NB4 (cell line): ENCODE measurements around the gene HS6ST3.

Experiments
- DNase-seq: peaks from one replicate; pipeline ENCODE4 v3.0.0; 2010; ENCODE audit warnings: low read depth
- H3K4me3 ChIP-seq: one replicate; pipeline ENCODE4 v1.5.1; 2011; ENCODE audit warnings: mild to moderate bottlenecking, low read depth, low read length, moderate library complexity
- MYC ChIP-seq: IDR thresholded peaks from 2 replicates; pipeline ENCODE4 v1.6.1; 2011; ENCODE audit warnings: low read depth, low read length
- POLR2A ChIP-seq: IDR thresholded peaks from 2 replicates; pipeline ENCODE4 v1.6.1; 2011; ENCODE audit warnings: mild to moderate bottlenecking; ENCODE audit not compliant: insufficient read length; ENCODE audit errors: extremely low read depth
- TF ChIP-seq, protein P1 (sequence below): IDR thresholded peaks from 2 replicates; pipeline ENCODE4 v1.6.1; 2011; ENCODE audit warnings: low read depth, low read length
- TF ChIP-seq, protein P2 (sequence below): IDR thresholded peaks from one replicate; pipeline ENCODE4 v1.5.1; 2012; ENCODE audit warnings: low read depth, low read length

The HS6ST3 gene

DNA sequence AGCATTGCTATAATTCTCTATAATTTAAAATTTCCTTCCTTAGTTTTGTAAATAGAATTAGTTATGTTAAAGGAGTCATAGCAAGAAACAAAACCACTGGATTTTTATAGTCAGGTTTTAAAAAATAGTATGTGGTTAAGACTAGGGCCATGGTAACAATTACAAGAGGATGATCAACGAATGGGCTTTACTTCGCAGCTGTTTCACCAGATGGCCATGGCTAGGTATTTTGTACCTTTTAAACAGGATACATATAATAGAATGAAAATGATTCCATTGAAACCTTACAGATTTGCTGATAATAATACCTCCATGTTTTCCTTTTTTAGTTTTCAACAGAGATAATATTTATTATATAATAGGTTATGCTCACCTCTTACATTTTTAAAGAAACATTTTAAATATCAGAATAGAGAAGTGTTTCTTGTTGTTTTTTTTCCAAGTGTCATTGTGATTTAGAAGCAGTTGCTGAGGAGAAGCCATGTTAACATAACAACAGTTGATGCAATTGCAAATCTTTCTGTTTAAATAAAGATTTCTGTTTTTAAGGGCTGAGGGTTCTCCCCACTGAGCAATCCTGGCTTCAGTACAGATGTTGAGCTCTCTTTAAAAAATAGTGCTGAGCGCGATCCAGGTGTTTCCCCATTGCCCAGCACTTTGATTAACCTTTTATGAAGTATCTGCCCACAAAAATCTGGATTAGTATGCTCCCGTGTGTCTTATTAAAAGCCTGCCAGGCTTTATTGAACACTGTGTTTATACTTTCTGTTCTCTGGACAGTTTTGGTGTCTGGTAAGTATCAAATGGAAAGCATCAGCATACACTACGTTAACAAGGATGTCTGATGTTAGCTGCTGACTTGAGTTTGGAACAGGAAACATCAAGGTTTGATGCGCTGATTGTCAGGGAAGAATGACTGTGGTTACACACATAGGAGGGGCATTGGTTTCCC lies 205.3 kb downstream of the HS6ST3 start:
- no peak for DNase-seq
- H3K4me3 ChIP-seq: no peak overlapping the region
- TF ChIP-seq, protein P1, sequence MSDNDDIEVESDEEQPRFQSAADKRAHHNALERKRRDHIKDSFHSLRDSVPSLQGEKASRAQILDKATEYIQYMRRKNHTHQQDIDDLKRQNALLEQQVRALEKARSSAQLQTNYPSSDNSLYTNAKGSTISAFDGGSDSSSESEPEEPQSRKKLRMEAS: no peak
- TF ChIP-seq, protein P2, sequence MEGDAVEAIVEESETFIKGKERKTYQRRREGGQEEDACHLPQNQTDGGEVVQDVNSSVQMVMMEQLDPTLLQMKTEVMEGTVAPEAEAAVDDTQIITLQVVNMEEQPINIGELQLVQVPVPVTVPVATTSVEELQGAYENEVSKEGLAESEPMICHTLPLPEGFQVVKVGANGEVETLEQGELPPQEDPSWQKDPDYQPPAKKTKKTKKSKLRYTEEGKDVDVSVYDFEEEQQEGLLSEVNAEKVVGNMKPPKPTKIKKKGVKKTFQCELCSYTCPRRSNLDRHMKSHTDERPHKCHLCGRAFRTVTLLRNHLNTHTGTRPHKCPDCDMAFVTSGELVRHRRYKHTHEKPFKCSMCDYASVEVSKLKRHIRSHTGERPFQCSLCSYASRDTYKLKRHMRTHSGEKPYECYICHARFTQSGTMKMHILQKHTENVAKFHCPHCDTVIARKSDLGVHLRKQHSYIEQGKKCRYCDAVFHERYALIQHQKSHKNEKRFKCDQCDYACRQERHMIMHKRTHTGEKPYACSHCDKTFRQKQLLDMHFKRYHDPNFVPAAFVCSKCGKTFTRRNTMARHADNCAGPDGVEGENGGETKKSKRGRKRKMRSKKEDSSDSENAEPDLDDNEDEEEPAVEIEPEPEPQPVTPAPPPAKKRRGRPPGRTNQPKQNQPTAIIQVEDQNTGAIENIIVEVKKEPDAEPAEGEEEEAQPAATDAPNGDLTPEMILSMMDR: no peak
- TF ChIP-seq POLR2A: no peak
- no peak for TF ChIP-seq MYC

DNA sequence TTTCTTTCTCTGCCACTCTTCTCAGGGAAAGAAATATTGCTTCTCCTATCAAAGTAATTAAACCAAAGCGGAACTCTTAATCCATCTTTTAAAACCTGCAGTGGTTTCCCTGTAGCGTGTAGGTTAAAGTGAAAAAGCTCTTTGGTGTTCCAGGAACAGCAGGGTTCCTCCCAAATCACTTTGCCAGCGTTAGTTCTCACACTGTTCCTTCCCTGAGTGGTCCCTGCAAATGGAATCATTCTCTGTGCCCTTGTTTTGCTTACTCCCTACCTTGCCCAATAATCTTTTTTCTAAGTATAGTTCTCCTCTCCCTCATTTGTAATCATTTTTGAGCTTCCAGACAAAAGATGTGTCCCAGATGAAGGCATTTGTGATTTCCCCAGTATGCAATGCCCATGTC lies 207.5 kb downstream of the HS6ST3 start:
- no peak overlapping the region for H3K4me3 ChIP-seq
- DNase-seq: no peak
- TF ChIP-seq, protein P2: no peak
- TF ChIP-seq, protein P1: no peak
- TF ChIP-seq POLR2A (no peak), MYC (no peak)

DNA sequence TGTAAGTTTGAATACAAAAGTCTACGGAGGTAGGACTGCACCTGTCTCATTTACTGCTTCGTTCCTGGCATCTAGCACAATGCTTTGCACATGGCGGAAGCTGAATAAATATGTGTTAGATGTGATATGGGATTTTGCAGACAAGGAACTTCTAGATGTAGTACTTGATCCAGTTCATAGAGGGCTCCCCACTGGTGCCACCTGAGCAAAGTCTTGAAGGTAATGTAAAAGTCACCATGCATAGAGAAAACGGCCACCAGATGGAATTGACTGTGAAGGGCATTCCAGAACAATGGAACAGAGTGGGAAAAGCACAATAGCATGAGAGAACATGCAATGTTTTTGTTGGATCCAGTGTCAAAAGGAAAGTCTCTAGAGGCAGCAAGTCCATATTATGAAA lies 209.3 kb downstream of the HS6ST3 start:
- DNase-seq: no peak
- TF ChIP-seq, protein P1: no peak
- TF ChIP-seq POLR2A (no peak), MYC (no peak)
- TF ChIP-seq, protein P2: no peak

DNA sequence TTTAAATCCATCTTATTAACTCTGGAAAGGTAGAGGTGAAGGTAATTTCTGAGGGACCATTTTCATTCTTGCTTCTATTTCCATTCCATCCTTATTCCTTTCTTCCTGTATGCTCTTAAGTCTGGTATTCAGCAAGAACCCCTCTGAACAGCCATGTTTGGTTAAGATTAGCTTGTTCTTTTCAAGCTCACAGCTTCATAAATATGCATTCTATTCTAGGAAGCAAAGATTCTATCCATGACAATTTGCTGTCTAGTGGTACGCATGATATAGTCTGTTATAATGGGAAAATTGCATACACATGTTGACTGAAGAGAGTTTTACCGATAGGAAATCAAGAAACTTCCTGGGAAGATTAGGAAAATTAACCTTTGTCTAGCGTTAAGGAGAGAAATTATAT lies 218.7 kb downstream of the HS6ST3 start:
- TF ChIP-seq MYC (no peak), POLR2A (no peak)
- TF ChIP-seq, protein P1: no peak
- TF ChIP-seq, protein P2: no peak
- DNase-seq: no peak
- H3K4me3 ChIP-seq: no peak overlapping the region

More for the DNA sequence above, 209.3 kb downstream of the HS6ST3 start:
- no peak overlapping the region for H3K4me3 ChIP-seq

DNA sequence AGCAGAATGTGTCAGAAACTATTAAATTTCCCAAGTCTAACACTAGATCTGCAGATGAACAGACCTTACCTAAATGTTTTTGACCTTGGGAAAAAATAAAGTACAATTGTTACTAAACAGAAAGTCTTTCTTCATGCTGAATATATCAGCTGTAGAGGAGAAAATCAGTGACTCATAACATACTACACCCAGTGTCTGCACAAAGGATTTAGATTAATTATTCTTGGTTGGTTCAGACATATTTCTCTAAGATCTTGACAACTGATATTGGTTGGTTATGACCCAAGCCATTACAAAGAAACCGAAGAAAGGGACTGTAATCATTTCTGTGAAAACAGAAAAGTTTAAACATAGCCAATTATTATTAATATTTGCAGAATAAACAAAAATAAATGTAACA lies 225.1 kb downstream of the HS6ST3 start:
- H3K4me3 ChIP-seq: no peak overlapping the region
- no peak for DNase-seq
- TF ChIP-seq, protein P2: no peak
- TF ChIP-seq POLR2A (no peak), MYC (no peak)
- TF ChIP-seq, protein P1: no peak
